GM12878 (cell line): Measurements from ENCODE around the gene COL27A1. TPM values are rescaled to one million over a fixed set of nuclear protein-coding genes. Genes with fewer than 3 reads are reported as not detected.

Experiments
- ATAC-seq: fragments of 200-7000 bp; cut with Tn5 transposase; 3 replicates; pipeline ENCODE4 v1.9.1; 2020; ENCODE audit warnings: mild to moderate bottlenecking, moderate library complexity
- BruUV-seq: library from RNA; stranded (reverse); fragments of 400-500 nt; replicated peaks from 2 replicates; lab custom pipeline; 2021; lab: Mats Ljungman, UMichigan
- CTCF ChIA-PET: fragments of 300-600 bp; sonication (Branson Sonifier 250); formaldehyde crosslinking; extraction: SDS; loops from one replicate; lab custom pipeline; 2021; ENCODE audit warnings: inconsistent platforms; lab: Yijun Ruan, JAX
- POLR2A ChIA-PET: fragments of 350-600 bp; formaldehyde crosslinking; extraction: SDS; loops from one replicate; lab custom pipeline; 2021; ENCODE audit warnings: inconsistent platforms; lab: Charles Lee
- RAD21 ChIA-PET: fragments of 300-600 bp; sonication (Branson Sonifier 250); formaldehyde crosslinking; loops from one replicate; lab custom pipeline; 2023; ENCODE audit warnings: antibody characterized with exemption; ENCODE audit not compliant: unreplicated experiment; lab: Charles Lee
- SMC1A ChIA-PET: fragments of 300-600 bp; sonication (Branson Sonifier 250); formaldehyde crosslinking; loops from one replicate; lab custom pipeline; 2023; ENCODE audit not compliant: unreplicated experiment, uncharacterized antibody; lab: Charles Lee
- DNase-seq: peaks from one replicate; pipeline ENCODE4 v3.0.0-alpha.2; 2011; ENCODE audit warnings: low read depth, low spot score
- FAIRE-seq: peaks from 3 replicates; lab custom pipeline; 2011; peaks lifted over from hg19 to GRCh38; lab: Jason Lieb, UNC
- H2AFZ ChIP-seq: 2 replicates; pipeline ENCODE4 v1.6.0; 2011; ENCODE audit warnings: low read depth, low read length, control low read depth; ENCODE audit not compliant: control insufficient read depth
- H3K27ac ChIP-seq: 2 replicates; pipeline ENCODE4 v1.5.1; 2011; ENCODE audit warnings: control low read depth; ENCODE audit not compliant: control insufficient read depth, insufficient read depth
- H3K27me3 ChIP-seq, 2 experiments: replicated peaks in 1 of 2; 2 replicates each; pipeline versions ENCODE4 v1.6.0 to v1.6.1; 2011; ENCODE audit warnings: low read length in 1 of 2; ENCODE audit not compliant: control insufficient read depth in 2 of 2, insufficient read depth in 2 of 2
- H3K36me3 ChIP-seq, 2 experiments: 2 replicates each; pipeline ENCODE4 v1.5.1; 2011; ENCODE audit warnings: low read length in 1 of 2; ENCODE audit not compliant: control insufficient read depth in 2 of 2, insufficient read depth in 2 of 2
- H3K4me1 ChIP-seq: 2 replicates; pipeline ENCODE4 v1.6.1; 2011; ENCODE audit warnings: mild to moderate bottlenecking, low read length, moderate library complexity, mixed read lengths; ENCODE audit not compliant: control insufficient read depth, insufficient read depth
- H3K4me2 ChIP-seq: 2 replicates; pipeline ENCODE4 v1.6.0; 2011; ENCODE audit warnings: control low read depth; ENCODE audit not compliant: control insufficient read depth, insufficient read depth
- H3K4me3 ChIP-seq: fragments of 200-600 bp; sonication (generic); 2 replicates; pipeline ENCODE4 v1.5.1; 2016
- H3K79me2 ChIP-seq: 2 replicates; pipeline ENCODE4 v1.6.0; 2011; ENCODE audit warnings: low read length; ENCODE audit not compliant: control insufficient read depth, insufficient read depth
- H3K9ac ChIP-seq: 2 replicates; pipeline ENCODE4 v1.8.0; 2011; ENCODE audit warnings: low read length, control low read depth, mixed read lengths; ENCODE audit not compliant: control insufficient read depth, insufficient read depth
- H3K9me3 ChIP-seq: replicated peaks from 3 replicates; pipeline ENCODE4 v1.5.1; 2011; ENCODE audit warnings: mild to moderate bottlenecking, low read length; ENCODE audit not compliant: control insufficient read depth, insufficient read depth
- H4K20me1 ChIP-seq: 2 replicates; pipeline ENCODE4 v1.6.0; 2011; ENCODE audit not compliant: control insufficient read depth, insufficient read depth
- FOXM1 ChIP-seq: IDR thresholded peaks from 2 replicates; pipeline ENCODE4 v1.6.1; 2012; ENCODE audit warnings: low read depth, mild to moderate bottlenecking, inconsistent platforms, low read length, moderate library complexity
- HDGF ChIP-seq: fragments of 450-650 bp; IDR thresholded peaks from 2 replicates; pipeline ENCODE4 v1.6.1; 2016; ENCODE audit warnings: antibody characterized with exemption
- KAT2A ChIP-seq: conservative IDR thresholded peaks from 2 replicates; pipeline ENCODE4 v1.6.1; 2011; ENCODE audit warnings: low read depth, low read length; ENCODE audit not compliant: control insufficient read depth
- KLF5 ChIP-seq: fragments of 450-650 bp; IDR thresholded peaks from 2 replicates; pipeline ENCODE4 v1.6.1; 2014; ENCODE audit warnings: mild to moderate bottlenecking; ENCODE audit not compliant: partially characterized antibody
- MAX ChIP-seq: IDR thresholded peaks from 2 replicates; pipeline ENCODE4 v1.6.1; 2012; ENCODE audit warnings: low read depth, low read length, improper control_type of control experiment
- NFYA ChIP-seq: IDR thresholded peaks from 2 replicates; pipeline ENCODE4 v1.6.1; 2011; ENCODE audit warnings: low read depth, mild to moderate bottlenecking, low read length, improper control_type of control experiment, borderline replicate concordance
- RCOR1 ChIP-seq: conservative IDR thresholded peaks from 2 replicates; pipeline ENCODE4 v1.6.1; 2012; ENCODE audit warnings: low read depth, low read length, improper control_type of control experiment
- REST ChIP-seq: IDR thresholded peaks from 2 replicates; pipeline ENCODE4 v1.6.1; 2012; ENCODE audit warnings: mild to moderate bottlenecking, low read depth, low read length
- SIN3A ChIP-seq: IDR thresholded peaks from 2 replicates; pipeline ENCODE4 v1.6.1; 2012; ENCODE audit warnings: low read depth, low read length, improper control_type of control experiment
- SMAD1 ChIP-seq: fragments of 450-650 bp; IDR thresholded peaks from 2 replicates; pipeline ENCODE4 v1.6.1; 2018; ENCODE audit warnings: mild to moderate bottlenecking, low read depth; ENCODE audit not compliant: partially characterized antibody
- SMARCA5 ChIP-seq: fragments of 450-650 bp; IDR thresholded peaks from 2 replicates; pipeline ENCODE4 v1.6.1; 2017; ENCODE audit warnings: mild to moderate bottlenecking
- SUZ12 ChIP-seq: fragments of 200-600 bp; sonication (generic); IDR thresholded peaks from one replicate; pipeline ENCODE4 v1.6.1; 2018; ENCODE audit warnings: antibody characterized with exemption, mild to moderate bottlenecking; ENCODE audit not compliant: unreplicated experiment
- TCF12 ChIP-seq: IDR thresholded peaks from 2 replicates; pipeline ENCODE4 v1.6.1; 2011; ENCODE audit warnings: low read depth, mild to moderate bottlenecking, low read length
- ZBTB40 ChIP-seq: fragments of 450-650 bp; IDR thresholded peaks from 2 replicates; pipeline ENCODE4 v1.6.1; 2016; ENCODE audit warnings: mild to moderate bottlenecking, moderate library complexity, borderline replicate concordance
- ZNF384 ChIP-seq: IDR thresholded peaks from 2 replicates; pipeline ENCODE4 v1.6.1; 2012; ENCODE audit warnings: low read depth, mild to moderate bottlenecking, low read length, improper control_type of control experiment, borderline replicate concordance
- WGBS: methylation state at CpG from one replicate; pipeline ENCODE4 v1.1.6; 2016; ENCODE audit warnings: low lambda C conversion rate; ENCODE audit not compliant: insufficient replicate concordance, insufficient coverage; ENCODE audit errors: missing lambda C conversion rate; 5-methylcytosine and 5-hydroxymethylcytosine counted together
- in situ Hi-C: fragments of 300-500 bp; cut with MboI; formaldehyde crosslinking; loops from 9 replicates; pipeline ENCODE4 v1.14.3; 2018; ENCODE audit warnings: mixed read lengths
- intact Hi-C: fragments of 100-400 bp; cut with micrococcal nuclease; formaldehyde crosslinking; loops from one replicate; pipeline ENCODE4 v1.14.2; 2022; ENCODE audit not compliant: unreplicated experiment
- polyA plus RNA-seq, 11 experiments: library from polyadenylated mRNA; depleted of rRNA in 4 of 11; unstranded in 6 of 11; stranded (reverse) in 5 of 11; fragments of >200 nt; fragmentation: Nextera tagmentation in 4 of 11; fragmentation: Illumina TruSeq in 1 of 11; extraction: Ambion mirVana in 4 of 11; extraction: Trizol in 1 of 11; gene quantifications; 1 replicate in 1 of 11; 2 replicates in 10 of 11; pipeline versions ENCODE4 v1.2.1 to v1.2.3, GENCODE V29; 2011 to 2016; ENCODE audit warnings: inconsistent platforms in 2 of 11, missing spikeins in 2 of 11, low read depth in 1 of 11
- total RNA-seq, 4 experiments: library from RNA; depleted of rRNA in 3 of 4; stranded (reverse); fragments of >200 nt in 3 of 4; fragmentation: Illumina TruSeq in 1 of 4; extraction: Trizol in 1 of 4; gene quantifications; 2 replicates each; pipeline versions ENCODE4 v1.2.1 to v1.2.3, GENCODE V29; 2013 to 2021

The COL27A1 gene
- total and polyA plus RNA-seq, 10 of the 15 experiments (the other 5 are each of a cell fraction or from before 2014, with no cell fraction given): 0.10 TPM; not detected in 9

GRCh38 chr9:114272739-114273431 lies 117.5 kb downstream of the COL27A1 start (continued):
- TF ChIP-seq SUZ12: no peak
- TF ChIP-seq MAX: no peak

GRCh38 chr9:114273461-114273881 lies 118.1 kb downstream of the COL27A1 start:
- no peak overlapping the region for H3K9ac ChIP-seq
- ChIA-PET CTCF (interaction anchor here (0.8 to 1.4 kb wide), 2 partner anchors 9 to 17 kb away, joined by 4 to 6 read pairs; no protein-coding TSS in a partner anchor), SMC1A (no interaction called here), POLR2A (no interaction called here), RAD21 (no interaction called here)
- no peaks in the 10 kb centered on the region for H3K79me2 ChIP-seq
- H4K20me1 ChIP-seq: no peaks in the 10 kb centered on the region
- no peak overlapping the region for H2AFZ ChIP-seq
- in situ Hi-C loops: no loop called here
- FAIRE-seq (no peak), ATAC-seq (no peak), DNase-seq (no peak)
- no peak overlapping the region for H3K4me3 ChIP-seq
- no peaks in the 10 kb centered on the region for H3K9me3 ChIP-seq
- H3K4me1 ChIP-seq: no peaks in the 10 kb centered on the region
- H3K27me3 ChIP-seq: peaks cover 0 to 3% of the 10 kb centered on the region in 2 experiments; a peak in 1 of 4 replicates
- intact Hi-C loops: no loop called here
- WGBS: 26% methylated on average over 7 of the region's 7 CpGs
- no peaks in the 10 kb centered on the region for H3K36me3 ChIP-seq
- BruUV-seq: no TSS peak
- H3K27ac ChIP-seq: no peak overlapping the region
- H3K4me2 ChIP-seq: no peak overlapping the region
- TF ChIP-seq ZNF384 (no peak), SMARCA5 (no peak), HDGF (no peak), SMAD1 (no peak), SIN3A (no peak), SUZ12 (no peak), KAT2A (no peak), RCOR1 (no peak), NFYA (no peak), FOXM1 (no peak), ZBTB40 (no peak), REST (no peak), TCF12 (no peak), KLF5 (no peak)
